Peyer's patch (tissue), 4 donors: ENCODE data around the gene KMO.

Source experiments
- POLR2A ChIP-seq, 2 donors: fragments of 450-650 bp; IDR thresholded peaks; one replicate each; pipeline ENCODE4 v1.5.1; 2017; ENCODE audit warnings: antibody characterized with exemption in 2 of 2, mild to moderate bottlenecking in 2 of 2, moderate library complexity in 2 of 2
- TF ChIP-seq, protein P1 (sequence below), 6 experiments: fragments of 450-650 bp in 4 of 6; fragments of 200-600 bp in 2 of 6; sonication (generic) in 1 of 6; IDR thresholded peaks; one replicate each; pipeline ENCODE4 v1.5.1; 2017 to 2019; ENCODE audit warnings: antibody characterized with exemption in 6 of 6, mild to moderate bottlenecking in 3 of 6, moderate library complexity in 1 of 6

DNA sequence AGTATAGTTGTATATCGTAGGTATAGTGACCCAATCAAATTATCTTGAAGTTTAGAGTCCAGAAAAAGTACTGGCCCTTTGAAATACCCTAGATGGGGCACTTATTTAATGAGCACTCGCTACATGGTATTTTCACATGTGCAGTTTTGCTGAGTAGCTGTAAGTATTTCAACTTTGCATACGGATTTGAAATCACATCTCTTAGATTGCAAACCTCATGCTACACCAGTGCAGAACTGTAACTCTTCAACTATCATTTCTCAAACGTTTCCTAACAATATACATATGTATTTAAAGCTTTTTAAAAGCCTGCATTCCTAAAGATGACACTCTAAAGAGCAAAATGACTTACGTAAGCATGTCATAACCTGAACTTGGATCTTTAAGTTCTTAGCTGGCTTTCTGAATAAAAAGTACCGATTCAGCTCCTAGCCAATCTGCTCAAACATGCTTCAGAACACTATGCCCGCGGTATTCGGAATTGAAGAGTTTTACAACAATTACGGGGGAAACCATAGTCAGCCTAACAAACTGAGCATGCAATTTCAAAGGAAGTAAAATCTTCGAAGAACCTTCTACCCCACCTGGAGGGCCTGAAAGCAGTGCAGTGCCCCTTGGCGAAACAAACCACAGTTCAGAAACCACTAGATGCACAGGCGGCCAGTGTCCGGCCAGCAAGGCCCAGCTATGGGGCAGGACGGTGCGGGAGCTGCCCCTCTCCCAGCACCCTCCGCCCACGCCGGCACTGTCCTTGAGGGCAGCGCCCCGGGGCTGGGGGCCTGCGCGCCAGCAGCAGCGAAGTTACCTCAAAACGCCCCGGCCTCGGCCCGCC, 13.5 kb upstream of the KMO start:
- TF ChIP-seq POLR2A (IDR thresholded peaks at IDR 0.05) = no peak
- TF ChIP-seq, protein P1, sequence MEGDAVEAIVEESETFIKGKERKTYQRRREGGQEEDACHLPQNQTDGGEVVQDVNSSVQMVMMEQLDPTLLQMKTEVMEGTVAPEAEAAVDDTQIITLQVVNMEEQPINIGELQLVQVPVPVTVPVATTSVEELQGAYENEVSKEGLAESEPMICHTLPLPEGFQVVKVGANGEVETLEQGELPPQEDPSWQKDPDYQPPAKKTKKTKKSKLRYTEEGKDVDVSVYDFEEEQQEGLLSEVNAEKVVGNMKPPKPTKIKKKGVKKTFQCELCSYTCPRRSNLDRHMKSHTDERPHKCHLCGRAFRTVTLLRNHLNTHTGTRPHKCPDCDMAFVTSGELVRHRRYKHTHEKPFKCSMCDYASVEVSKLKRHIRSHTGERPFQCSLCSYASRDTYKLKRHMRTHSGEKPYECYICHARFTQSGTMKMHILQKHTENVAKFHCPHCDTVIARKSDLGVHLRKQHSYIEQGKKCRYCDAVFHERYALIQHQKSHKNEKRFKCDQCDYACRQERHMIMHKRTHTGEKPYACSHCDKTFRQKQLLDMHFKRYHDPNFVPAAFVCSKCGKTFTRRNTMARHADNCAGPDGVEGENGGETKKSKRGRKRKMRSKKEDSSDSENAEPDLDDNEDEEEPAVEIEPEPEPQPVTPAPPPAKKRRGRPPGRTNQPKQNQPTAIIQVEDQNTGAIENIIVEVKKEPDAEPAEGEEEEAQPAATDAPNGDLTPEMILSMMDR (IDR thresholded peaks at IDR 0.05) = no peak
